Germinal center (tissue), 1 donor: ENCODE results near the gene ZNRF3.
"Not testable (repeated sequence)": the region's sequence is repeated elsewhere in the genome, so short reads cannot be mapped to it uniquely, and the experiment has no call there.

Source experiments
- DNase-seq: peaks from one replicate; pipeline ENCODE4 v3.0.0; 2012; ENCODE audit warnings: mixed read lengths, low spot score

ZNRF3 gene

GRCh38 chr22:28882878-28883656 is at the start of gene ZNRF3:
ZNRF3 (plus strand) TSS chr22:28883572; CDS start chr22:28883767, 195 bp downstream.
- DNase-seq, result peak; percentile 92

GRCh38 chr22:28835630-28836189 is 47.7 kb upstream of the ZNRF3 start:
- DNase-seq, result no peak

GRCh38 chr22:28837640-28838039 is 45.7 kb upstream of the ZNRF3 start:
- no peak for DNase-seq

- no peak for DNase-seq
These were observed 44.4 kb upstream of the ZNRF3 start for GRCh38 chr22:28838971-28839370.

GRCh38 chr22:28841111-28841510 is 42.3 kb upstream of the ZNRF3 start:
- DNase-seq, result no peak

GRCh38 chr22:28843633-28844032 is 39.7 kb upstream of the ZNRF3 start:
- no peak for DNase-seq

- not testable (repeated sequence) for DNase-seq
These were observed 39.1 kb upstream of the ZNRF3 start for GRCh38 chr22:28844277-28844676.

GRCh38 chr22:28846994-28847393 is 36.4 kb upstream of the ZNRF3 start:
- no peak for DNase-seq

- DNase-seq, result peak; percentile 69
These were observed 27.8 kb upstream of the ZNRF3 start for GRCh38 chr22:28855355-28856094.

- DNase-seq, result no peak
These were observed 27.3 kb upstream of the ZNRF3 start for GRCh38 chr22:28856095-28856455.

GRCh38 chr22:28857288-28857687 is 26.1 kb upstream of the ZNRF3 start:
- no peak for DNase-seq

GRCh38 chr22:28864878-28865596 is 18.3 kb upstream of the ZNRF3 start:
- DNase-seq, result no peak

GRCh38 chr22:28867191-28867590 is 16.2 kb upstream of the ZNRF3 start:
- DNase-seq, result no peak

GRCh38 chr22:28868389-28868788 is 15.0 kb upstream of the ZNRF3 start:
- DNase-seq, result not testable (repeated sequence)

GRCh38 chr22:28869736-28870135 is 13.6 kb upstream of the ZNRF3 start:
- DNase-seq, result no peak

GRCh38 chr22:28873183-28873963 is 10.0 kb upstream of the ZNRF3 start:
- no peak for DNase-seq

GRCh38 chr22:28874061-28874460 is 9.3 kb upstream of the ZNRF3 start:
- no peak for DNase-seq

GRCh38 chr22:28874811-28875320 is 8.5 kb upstream of the ZNRF3 start:
- DNase-seq, result no peak

GRCh38 chr22:28882545-28882877 is 861 bp upstream of the ZNRF3 start:
- no peak for DNase-seq

GRCh38 chr22:28883657-28883916 is 215 bp downstream of the ZNRF3 start:
- DNase-seq, result no peak

GRCh38 chr22:28883917-28884746 is 760 bp downstream of the ZNRF3 start:
- DNase-seq, result peak; percentile 26
